Mononuclear cell (primary cell): ENCODE measurements around the gene SCARB2. TPM values are rescaled to one million over a fixed set of nuclear protein-coding genes. Genes with fewer than 3 reads are reported as not detected.
A peak's percentile ranks its signal among the peaks of the same experiment; 100 is the strongest.

ENCODE experiments used
- H3K27me3 ChIP-seq: 2 replicates; pipeline ENCODE4 v1.6.0; 2011; ENCODE audit warnings: low read length, control low read depth; ENCODE audit not compliant: insufficient read depth
- H3K4me1 ChIP-seq: 2 replicates; pipeline ENCODE4 v1.5.1; 2011; ENCODE audit warnings: mild to moderate bottlenecking, low read length, control low read depth; ENCODE audit not compliant: insufficient read depth
- H3K4me3 ChIP-seq: 2 replicates; pipeline ENCODE4 v1.5.1; 2011; ENCODE audit warnings: mild to moderate bottlenecking, low read length, moderate library complexity
- H3K9me3 ChIP-seq: 2 replicates; pipeline ENCODE4 v1.5.1; 2011; ENCODE audit warnings: low read depth, mild to moderate bottlenecking, control low read depth, low read length
- total RNA-seq: library from RNA; depleted of rRNA; stranded (reverse); fragments of >200 nt; gene quantifications from one replicate; pipeline ENCODE4 v1.2.3, GENCODE V29; 2012

Gene SCARB2
- total RNA-seq, 1 donor = 35.3 TPM

- no peaks in the 10 kb centered on the region for H3K4me1 ChIP-seq
- H3K4me3 ChIP-seq = no peak overlapping the region
- H3K9me3 ChIP-seq = no peaks in the 10 kb centered on the region
- H3K27me3 ChIP-seq = no peaks in the 10 kb centered on the region
These were observed 47.1 kb downstream of the SCARB2 start for GRCh38 chr4:76166480-76166879.

GRCh38 chr4:76160355-76160754 lies 53.3 kb downstream of the SCARB2 start:
- H3K4me1 ChIP-seq = no peaks in the 10 kb centered on the region
- no peaks in the 10 kb centered on the region for H3K9me3 ChIP-seq
- H3K4me3 ChIP-seq = no peak overlapping the region
- H3K27me3 ChIP-seq = no peaks in the 10 kb centered on the region

GRCh38 chr4:76156635-76157034 lies 57.0 kb downstream of the SCARB2 start:
- no peaks in the 10 kb centered on the region for H3K4me1 ChIP-seq
- no peaks in the 10 kb centered on the region for H3K9me3 ChIP-seq
- no peaks in the 10 kb centered on the region for H3K27me3 ChIP-seq
- no peak overlapping the region for H3K4me3 ChIP-seq

GRCh38 chr4:76155979-76156378 lies 57.6 kb downstream of the SCARB2 start:
- no peak overlapping the region for H3K4me3 ChIP-seq
- no peaks in the 10 kb centered on the region for H3K4me1 ChIP-seq
- H3K9me3 ChIP-seq = no peaks in the 10 kb centered on the region
- H3K27me3 ChIP-seq = no peaks in the 10 kb centered on the region

GRCh38 chr4:76153356-76153755 lies 60.3 kb downstream of the SCARB2 start:
- H3K9me3 ChIP-seq = no peaks in the 10 kb centered on the region
- no peaks in the 10 kb centered on the region for H3K27me3 ChIP-seq
- H3K4me1 ChIP-seq = peaks cover 11% of the 10 kb centered on the region
- H3K4me3 ChIP-seq = no peak overlapping the region

- H3K4me1 ChIP-seq = peaks cover 20% of the 10 kb centered on the region
- H3K27me3 ChIP-seq = no peaks in the 10 kb centered on the region
- no peaks in the 10 kb centered on the region for H3K9me3 ChIP-seq
- H3K4me3 ChIP-seq = peak within 1 kb of the TSS; percentile 87
These were observed 65.3 kb downstream of the SCARB2 start, which contains the start of gene NUP54 for GRCh38 chr4:76148142-76148865. Gene NUP54, minus strand, starts transcription at chr4:76148397. Its CDS starts 23 bp downstream, at chr4:76148374.

DNA sequence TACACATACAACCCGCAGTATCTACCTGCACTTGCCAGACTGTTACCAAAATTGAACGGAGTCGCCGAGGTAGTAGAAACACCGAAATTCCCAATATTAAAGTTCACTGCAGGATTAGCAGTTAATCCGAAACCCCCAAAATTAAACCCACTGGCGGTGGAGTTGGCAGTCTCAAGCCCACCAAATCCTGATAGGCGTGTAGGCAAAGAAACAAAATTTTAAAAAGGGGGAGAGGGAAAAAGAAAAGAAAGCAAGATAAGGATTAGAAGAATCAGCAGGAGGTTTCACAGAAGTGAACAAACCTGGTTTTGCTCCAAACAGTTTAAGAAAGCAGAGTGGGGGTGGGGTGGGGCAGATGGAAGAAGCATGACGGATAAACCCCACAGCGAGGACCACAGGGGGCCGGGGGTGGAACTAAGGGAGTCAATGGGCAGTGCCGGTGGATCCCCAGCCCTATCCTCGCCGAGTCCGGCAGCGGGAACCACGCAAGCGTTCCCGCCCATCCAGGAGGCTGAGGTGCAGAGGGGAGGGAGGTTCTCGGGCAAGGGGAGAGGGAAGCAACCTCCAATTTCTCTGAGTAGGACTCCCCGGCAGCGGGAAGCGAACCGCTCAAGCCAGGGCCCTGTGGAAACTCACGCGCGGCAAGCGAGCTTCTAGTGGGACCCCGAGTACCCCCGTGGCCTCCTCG lies 66.0 kb downstream of the SCARB2 start:
- peak overlapping the region; percentile 87 for H3K4me3 ChIP-seq
- peaks cover 20% of the 10 kb centered on the region for H3K4me1 ChIP-seq
- H3K9me3 ChIP-seq = no peaks in the 10 kb centered on the region
- H3K27me3 ChIP-seq = no peaks in the 10 kb centered on the region

- H3K4me3 ChIP-seq = no peak overlapping the region
- no peaks in the 10 kb centered on the region for H3K27me3 ChIP-seq
- no peaks in the 10 kb centered on the region for H3K9me3 ChIP-seq
- H3K4me1 ChIP-seq = peaks cover 19% of the 10 kb centered on the region
These were observed 69.1 kb downstream of the SCARB2 start for GRCh38 chr4:76144546-76144945.

DNA sequence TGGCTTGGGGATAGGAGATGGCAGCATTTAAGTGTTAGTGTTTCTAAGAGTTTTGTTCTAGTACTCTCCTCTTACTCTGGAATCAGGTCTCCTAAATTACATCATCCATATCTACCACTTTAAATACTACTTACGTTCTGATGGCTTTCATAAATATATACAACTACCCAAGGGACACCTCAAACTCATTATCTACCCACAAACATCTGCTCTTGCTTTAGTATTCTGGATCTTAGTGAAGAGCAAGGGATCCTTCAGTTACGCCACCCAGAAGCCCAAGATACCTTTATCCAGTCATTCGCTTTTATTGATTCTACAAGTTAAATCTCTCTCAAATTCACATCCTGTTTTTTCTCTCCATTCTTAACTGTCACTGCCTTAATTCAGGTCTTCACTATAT lies 72.4 kb downstream of the SCARB2 start:
- H3K9me3 ChIP-seq = no peaks in the 10 kb centered on the region
- H3K27me3 ChIP-seq = no peaks in the 10 kb centered on the region

GRCh38 chr4:76127754-76128153 lies 85.9 kb downstream of the SCARB2 start:
- Histone ChIP-seq H3K4me3 (no peak overlapping the region), H3K27me3 (no peaks in the 10 kb centered on the region)

More for the DNA sequence above, 72.4 kb downstream of the SCARB2 start:
- Histone ChIP-seq H3K4me1 (no peaks in the 10 kb centered on the region), H3K4me3 (no peak overlapping the region)

DNA sequence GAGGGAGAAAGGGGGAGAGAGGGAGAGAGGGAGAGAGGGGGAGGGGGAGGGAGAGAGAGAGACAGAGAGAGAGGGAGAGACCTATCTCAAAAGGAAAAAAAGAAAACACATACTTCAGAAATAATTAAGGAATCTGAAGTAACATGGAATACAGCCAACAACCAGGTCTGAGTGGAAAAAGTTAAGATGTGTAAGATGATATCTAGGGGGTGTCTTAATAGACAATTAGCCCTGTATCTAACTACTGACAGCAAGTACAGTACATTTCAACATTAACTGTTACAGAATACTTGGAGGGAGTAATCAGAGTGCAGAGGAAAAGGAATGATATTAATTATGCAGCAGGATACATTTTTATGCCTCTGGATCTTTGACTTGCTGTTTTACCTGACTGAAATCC lies 87.8 kb downstream of the SCARB2 start:
- Histone ChIP-seq H3K4me3 (no peak overlapping the region), H3K27me3 (no peaks in the 10 kb centered on the region), H3K4me1 (no peaks in the 10 kb centered on the region), H3K9me3 (no peaks in the 10 kb centered on the region)

More at GRCh38 chr4:76127754-76128153, 85.9 kb downstream of the SCARB2 start:
- no peaks in the 10 kb centered on the region for H3K9me3 ChIP-seq
- H3K4me1 ChIP-seq = no peaks in the 10 kb centered on the region

GRCh38 chr4:76120199-76120598 lies 93.4 kb downstream of the SCARB2 start:
- no peaks in the 10 kb centered on the region for H3K4me1 ChIP-seq
- H3K9me3 ChIP-seq = no peaks in the 10 kb centered on the region
- no peak overlapping the region for H3K4me3 ChIP-seq
- no peaks in the 10 kb centered on the region for H3K27me3 ChIP-seq

GRCh38 chr4:76117536-76117935 lies 96.1 kb downstream of the SCARB2 start:
- Histone ChIP-seq H3K9me3 (no peaks in the 10 kb centered on the region), H3K27me3 (no peaks in the 10 kb centered on the region), H3K4me3 (no peak overlapping the region), H3K4me1 (no peaks in the 10 kb centered on the region)

DNA sequence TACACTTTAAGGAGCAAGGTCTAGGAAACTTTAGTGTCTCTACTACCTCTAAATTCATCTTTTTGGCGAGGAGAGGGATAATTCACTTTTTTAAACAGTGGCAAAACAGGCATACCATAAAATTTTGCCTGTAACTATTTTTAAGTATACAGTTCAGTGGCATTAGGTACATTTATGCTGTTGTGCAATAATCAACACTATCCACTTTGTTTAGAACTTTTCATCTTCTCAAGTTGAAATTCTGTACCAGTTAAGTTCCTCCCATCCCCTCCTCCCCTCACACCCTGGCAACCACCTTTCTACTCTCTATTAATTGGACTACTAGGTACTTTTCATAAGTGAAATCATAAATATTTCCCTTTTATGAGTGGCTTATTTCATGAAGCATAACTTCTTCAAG lies 96.8 kb downstream of the SCARB2 start:
- Histone ChIP-seq H3K27me3 (no peaks in the 10 kb centered on the region), H3K9me3 (no peaks in the 10 kb centered on the region), H3K4me3 (no peak overlapping the region), H3K4me1 (no peaks in the 10 kb centered on the region)
